PFSK-1 (cell line): Measurements from ENCODE around the gene SORD.

Source experiments
- FOXP2 ChIP-seq: optimal IDR thresholded peaks from 2 replicates; pipeline ENCODE3; 2011; ENCODE audit warnings: borderline replicate concordance, control low read depth, inconsistent platforms; ENCODE audit not compliant: insufficient read depth; ENCODE audit errors: extremely low read length, extremely low read depth
- POLR2AphosphoS5 ChIP-seq: IDR thresholded peaks from 2 replicates; pipeline ENCODE4 v1.6.1; 2012; ENCODE audit warnings: low read depth, mild to moderate bottlenecking, control low read depth, low read length, moderate library complexity
- TAF1 ChIP-seq: IDR thresholded peaks from 2 replicates; pipeline ENCODE4 v1.6.1; 2012; ENCODE audit warnings: low read length, control low read depth, borderline replicate concordance; ENCODE audit not compliant: insufficient read depth

GRCh38 chr15:45089712-45090373 lies 66.8 kb downstream of the SORD start:
- no peak for TF ChIP-seq TAF1
- no peak for TF ChIP-seq FOXP2
- TF ChIP-seq POLR2AphosphoS5 = no peak
